Activated T-cell treated with anti-CD3 and anti-CD28 coated beads, Interleukin-2, amount 50 U/mL, for 4 hours (primary cell): ENCODE results near the gene ARID1A. TPM values are rescaled to one million over a fixed set of nuclear protein-coding genes. Genes with fewer than 3 reads are reported as not detected.

Experiments used
- ATAC-seq, 2 donors: fragments of 200-7000 bp; cut with Tn5 transposase; one replicate each; pipeline ENCODE4 v1.10.0; 2021
- DNase-seq: peaks from one replicate; pipeline ENCODE4 v3.0.0-alpha.2; 2020
- H3K27me3 Mint-ChIP-seq: one replicate; pipeline ENCODE4 v1.8.0; 2021; ENCODE audit warnings: low read depth, mixed read lengths
- H3K36me3 Mint-ChIP-seq: one replicate; pipeline ENCODE4 v1.8.0; 2022; ENCODE audit warnings: mixed read lengths; ENCODE audit not compliant: insufficient read depth
- H3K4me1 Mint-ChIP-seq: one replicate; pipeline ENCODE4 v1.8.0; 2021; ENCODE audit warnings: low read depth, mixed read lengths
- H3K4me3 Mint-ChIP-seq: one replicate; pipeline ENCODE4 v1.8.0; 2021; ENCODE audit warnings: mild to moderate bottlenecking, moderate library complexity, mixed read lengths
- H3K9me3 Mint-ChIP-seq: one replicate; pipeline ENCODE4 v1.8.0; 2021; ENCODE audit warnings: mixed read lengths
- total RNA-seq, 3 donors: library from RNA; stranded (reverse); gene quantifications; one replicate each; pipeline ENCODE4 v1.2.1, GENCODE V29; 2021

Gene ARID1A
- total RNA-seq, 3 donors from 2014 or later: 85.0 to 92.7 (median 91.1) TPM

GRCh38 chr1:26728645-26729044, 32.8 kb downstream of the ARID1A start:
- peaks cover 29% of the 10 kb centered on the region for H3K36me3 Mint-ChIP-seq
- H3K9me3 Mint-ChIP-seq: no peaks in the 10 kb centered on the region
- no peak for DNase-seq
- no peak for ATAC-seq
- no peaks in the 10 kb centered on the region for H3K27me3 Mint-ChIP-seq
- peaks cover 88% of the 10 kb centered on the region for H3K4me1 Mint-ChIP-seq
- no peak overlapping the region for H3K4me3 Mint-ChIP-seq

GRCh38 chr1:26729633-26730032, 33.8 kb downstream of the ARID1A start:
- H3K4me1 Mint-ChIP-seq: peaks cover 88% of the 10 kb centered on the region
- H3K36me3 Mint-ChIP-seq: peaks cover 35% of the 10 kb centered on the region
- no peak for DNase-seq
- no peaks in the 10 kb centered on the region for H3K27me3 Mint-ChIP-seq
- H3K4me3 Mint-ChIP-seq: no peak overlapping the region
- ATAC-seq: no peak
- H3K9me3 Mint-ChIP-seq: no peaks in the 10 kb centered on the region

- H3K9me3 Mint-ChIP-seq: no peaks in the 10 kb centered on the region
- H3K27me3 Mint-ChIP-seq: no peaks in the 10 kb centered on the region
- DNase-seq (no peak), ATAC-seq (peak; percentile 64 to 65)
- no peak overlapping the region for H3K4me3 Mint-ChIP-seq
- peaks cover 82% of the 10 kb centered on the region for H3K4me1 Mint-ChIP-seq
- H3K36me3 Mint-ChIP-seq: peaks cover 39% of the 10 kb centered on the region
Measured at GRCh38 chr1:26730695-26731094, 34.9 kb downstream of the ARID1A start.

GRCh38 chr1:26731233-26731902, 35.6 kb downstream of the ARID1A start:
- peaks cover 41% of the 10 kb centered on the region for H3K36me3 Mint-ChIP-seq

GRCh38 chr1:26733392-26733791, 37.6 kb downstream of the ARID1A start:
- peak; percentile 54 to 60 for ATAC-seq
- peaks cover 41% of the 10 kb centered on the region for H3K36me3 Mint-ChIP-seq

More at GRCh38 chr1:26731233-26731902, 35.6 kb downstream of the ARID1A start:
- no peaks in the 10 kb centered on the region for H3K27me3 Mint-ChIP-seq
- DNase-seq (no peak), ATAC-seq (no peak)
- H3K4me3 Mint-ChIP-seq: no peak overlapping the region
- H3K9me3 Mint-ChIP-seq: no peaks in the 10 kb centered on the region
- peaks cover 77% of the 10 kb centered on the region for H3K4me1 Mint-ChIP-seq

GRCh38 chr1:26733982-26734381, 38.2 kb downstream of the ARID1A start:
- ATAC-seq (peak; percentile 38 to 56), DNase-seq (no peak)
- Mint-ChIP-seq H3K4me3 (no peak overlapping the region), H3K9me3 (no peaks in the 10 kb centered on the region), H3K4me1 (peaks cover 61% of the 10 kb centered on the region), H3K36me3 (peaks cover 40% of the 10 kb centered on the region), H3K27me3 (no peaks in the 10 kb centered on the region)

More at GRCh38 chr1:26733392-26733791, 37.6 kb downstream of the ARID1A start:
- peaks cover 61% of the 10 kb centered on the region for H3K4me1 Mint-ChIP-seq
- no peaks in the 10 kb centered on the region for H3K9me3 Mint-ChIP-seq
- H3K27me3 Mint-ChIP-seq: no peaks in the 10 kb centered on the region
- DNase-seq: no peak
- H3K4me3 Mint-ChIP-seq: no peak overlapping the region

GRCh38 chr1:26734501-26735058, 38.8 kb downstream of the ARID1A start:
- no peaks in the 10 kb centered on the region for H3K27me3 Mint-ChIP-seq
- H3K9me3 Mint-ChIP-seq: no peaks in the 10 kb centered on the region
- peaks cover 40% of the 10 kb centered on the region for H3K36me3 Mint-ChIP-seq
- DNase-seq (no peak), ATAC-seq (no peak)
- H3K4me3 Mint-ChIP-seq: no peak overlapping the region
- peaks cover 62% of the 10 kb centered on the region for H3K4me1 Mint-ChIP-seq

GRCh38 chr1:26739329-26739914, 43.6 kb downstream of the ARID1A start:
- no peaks in the 10 kb centered on the region for H3K27me3 Mint-ChIP-seq
- no peaks in the 10 kb centered on the region for H3K9me3 Mint-ChIP-seq
- peaks cover 67% of the 10 kb centered on the region for H3K4me1 Mint-ChIP-seq
- ATAC-seq (peak; percentile 58 to 62), DNase-seq (no peak)
- peaks cover 38% of the 10 kb centered on the region for H3K36me3 Mint-ChIP-seq
- H3K4me3 Mint-ChIP-seq: peak overlapping the region; percentile 6

- Mint-ChIP-seq H3K36me3 (peaks cover 38% of the 10 kb centered on the region), H3K4me3 (peak overlapping the region; percentile 6), H3K27me3 (no peaks in the 10 kb centered on the region), H3K9me3 (no peaks in the 10 kb centered on the region), H3K4me1 (peaks cover 72% of the 10 kb centered on the region)
- DNase-seq (no peak), ATAC-seq (no peak)
Measured at GRCh38 chr1:26740023-26740634, 44.3 kb downstream of the ARID1A start.

- peaks cover 32% of the 10 kb centered on the region for H3K36me3 Mint-ChIP-seq
- H3K4me3 Mint-ChIP-seq: no peak overlapping the region
- DNase-seq: no peak
Measured at GRCh38 chr1:26740952-26741351, 45.1 kb downstream of the ARID1A start.

GRCh38 chr1:26743426-26744059, 47.7 kb downstream of the ARID1A start:
- peaks cover 95% of the 10 kb centered on the region for H3K4me1 Mint-ChIP-seq
- DNase-seq (no peak), ATAC-seq (no peak)
- peaks cover 45% of the 10 kb centered on the region for H3K36me3 Mint-ChIP-seq
- no peaks in the 10 kb centered on the region for H3K27me3 Mint-ChIP-seq
- no peaks in the 10 kb centered on the region for H3K9me3 Mint-ChIP-seq
- H3K4me3 Mint-ChIP-seq: peak overlapping the region; percentile 70

More at GRCh38 chr1:26740952-26741351, 45.1 kb downstream of the ARID1A start:
- Mint-ChIP-seq H3K4me1 (peaks cover 76% of the 10 kb centered on the region), H3K9me3 (no peaks in the 10 kb centered on the region), H3K27me3 (no peaks in the 10 kb centered on the region)
- no peak for ATAC-seq

GRCh38 chr1:26744075-26744959, 48.5 kb downstream of the ARID1A start:
- Mint-ChIP-seq H3K9me3 (no peaks in the 10 kb centered on the region), H3K27me3 (no peaks in the 10 kb centered on the region), H3K4me3 (peak overlapping the region; percentile 70), H3K36me3 (peaks cover 48% of the 10 kb centered on the region), H3K4me1 (peaks cover 91% of the 10 kb centered on the region)
- ATAC-seq (peak; percentile 88 to 89), DNase-seq (peak; percentile 72)

- H3K9me3 Mint-ChIP-seq: no peaks in the 10 kb centered on the region
- no peaks in the 10 kb centered on the region for H3K27me3 Mint-ChIP-seq
- DNase-seq: no peak
- H3K4me3 Mint-ChIP-seq: peak overlapping the region; percentile 70
- H3K36me3 Mint-ChIP-seq: peaks cover 52% of the 10 kb centered on the region
- ATAC-seq: no peak
- H3K4me1 Mint-ChIP-seq: peaks cover 89% of the 10 kb centered on the region
Measured at GRCh38 chr1:26745191-26745590, 49.4 kb downstream of the ARID1A start.
